ENCODE data around the gene PIGW. TPM values are rescaled to one million over a fixed set of nuclear protein-coding genes. Genes with fewer than 3 reads are reported as not detected.
A peak's percentile ranks its signal among the peaks of the same experiment; 100 is the strongest.

The PIGW gene, protein sequence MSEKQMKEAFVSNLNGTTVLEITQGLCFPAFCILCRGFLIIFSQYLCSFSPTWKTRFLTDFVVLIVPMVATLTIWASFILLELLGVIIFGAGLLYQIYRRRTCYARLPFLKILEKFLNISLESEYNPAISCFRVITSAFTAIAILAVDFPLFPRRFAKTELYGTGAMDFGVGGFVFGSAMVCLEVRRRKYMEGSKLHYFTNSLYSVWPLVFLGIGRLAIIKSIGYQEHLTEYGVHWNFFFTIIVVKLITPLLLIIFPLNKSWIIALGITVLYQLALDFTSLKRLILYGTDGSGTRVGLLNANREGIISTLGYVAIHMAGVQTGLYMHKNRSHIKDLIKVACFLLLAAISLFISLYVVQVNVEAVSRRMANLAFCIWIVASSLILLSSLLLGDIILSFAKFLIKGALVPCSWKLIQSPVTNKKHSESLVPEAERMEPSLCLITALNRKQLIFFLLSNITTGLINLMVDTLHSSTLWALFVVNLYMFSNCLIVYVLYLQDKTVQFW
- 10 to 100 TPM in 1 of 2 experiments, 1 to 10 TPM in 1; 9.6 to 17.4 TPM for total RNA-seq

DNA sequence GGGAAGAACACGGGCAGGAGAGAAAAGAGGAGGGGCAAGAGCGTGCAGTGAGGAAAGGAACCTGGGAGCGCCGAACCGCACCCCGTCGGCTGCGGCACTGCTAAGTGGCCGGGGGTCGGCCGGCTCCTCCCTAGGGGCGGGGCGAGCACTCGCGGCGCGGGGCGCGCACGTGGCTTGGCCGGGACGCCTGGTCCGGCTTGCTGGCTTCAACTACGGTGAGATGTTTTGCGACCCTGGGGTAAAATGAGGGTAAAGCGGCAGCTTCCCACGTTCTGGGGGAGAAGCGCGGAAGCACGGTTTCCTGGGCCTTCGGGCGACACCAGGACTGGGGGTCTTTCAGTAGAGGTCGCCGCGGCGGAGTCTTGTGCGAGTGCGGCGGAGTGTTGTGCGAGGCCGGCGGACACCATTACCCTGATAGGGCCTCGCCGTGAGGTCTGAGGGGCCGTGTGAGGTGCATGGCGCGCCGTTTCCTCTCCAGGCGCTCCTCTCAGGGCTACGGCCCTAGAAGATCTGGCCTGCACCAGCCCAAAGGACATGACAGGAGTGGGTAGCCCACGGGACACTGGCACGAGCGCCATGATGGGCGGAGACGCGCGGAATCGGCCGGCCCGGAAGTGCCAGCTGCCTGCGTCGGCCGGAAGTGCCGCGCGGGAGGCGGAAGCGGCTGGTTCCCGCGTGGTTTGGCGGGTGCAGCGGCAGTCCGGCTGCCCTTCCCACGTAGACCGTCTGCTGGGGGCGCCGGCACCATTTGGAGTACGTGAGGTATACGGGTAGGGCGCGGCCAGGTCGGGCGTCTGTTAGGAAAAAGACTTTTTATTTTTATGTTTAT lies at the start of gene PIGW, which contains the start of gene MYO19:
PIGW (plus strand) TSS at position 148 of the 829 bp plus-strand sequence. CDS start 2,115 bp downstream, outside the sequence.
MYO19 (minus strand) TSS at position 29 of the 829 bp plus-strand sequence. CDS start 2,330 bp downstream, outside the sequence.
- peak; percentile 91 for DNase-seq
- ATAC-seq: peak; percentile 86
- H3K27ac Mint-ChIP-seq: peak within 1 kb of the TSS; percentile 99
- H3K27me3 Mint-ChIP-seq: no peaks in the 10 kb centered on the region
- no peaks in the 10 kb centered on the region for H3K9me3 Mint-ChIP-seq (ENCODE audit: low read depth)
- CTCF ChIA-PET: interaction anchor here (0.6 to 7.2 kb wide), 13 partner anchors 7 to 907 kb away, joined by 3 to 48 read pairs (median 5); partner anchors contain the start of genes GGNBP2 and MRM1
- peaks cover 36% of the 10 kb centered on the region for H3K36me3 Mint-ChIP-seq
- H3K4me1 Mint-ChIP-seq: peaks cover 44% of the 10 kb centered on the region
- peak within 1 kb of the TSS; percentile 93 for H3K4me3 Mint-ChIP-seq

DNA sequence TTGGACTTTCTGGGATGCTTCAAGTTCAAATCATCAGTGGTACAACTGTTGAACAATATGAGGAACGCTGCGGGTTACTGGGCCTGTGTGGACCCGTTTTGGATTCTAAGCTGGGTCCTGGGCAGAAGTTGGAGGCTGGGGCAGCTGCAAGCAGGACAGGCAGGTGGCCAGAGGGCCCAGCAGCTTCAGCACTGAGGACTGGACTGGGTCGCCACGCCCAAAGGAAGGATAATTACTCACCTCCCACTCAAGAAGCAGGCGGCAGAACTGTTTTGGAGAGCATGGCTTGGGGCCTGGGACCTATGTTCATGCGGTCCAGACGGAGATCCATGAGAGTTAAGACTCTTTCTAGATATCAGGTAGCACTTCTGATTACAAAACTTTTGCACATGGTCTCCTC lies 49.8 kb upstream of the PIGW start:
- no peak overlapping the region for H3K27ac Mint-ChIP-seq
- peaks cover 18% of the 10 kb centered on the region for H3K27me3 Mint-ChIP-seq
- H3K4me1 Mint-ChIP-seq: peaks cover 39% of the 10 kb centered on the region
- DNase-seq: no peak
- H3K9me3 Mint-ChIP-seq (ENCODE audit: low read depth): no peaks in the 10 kb centered on the region
- H3K36me3 Mint-ChIP-seq: peaks cover 12% of the 10 kb centered on the region
- H3K4me3 Mint-ChIP-seq: peak overlapping the region; percentile 46
- ATAC-seq: no peak
- CTCF ChIA-PET: interaction anchor here (1.5 to 2.0 kb wide), 2 partner anchors 10 to 49 kb away, joined by 6 to 7 read pairs; partner anchors contain the start of genes MYO19 and PIGW

DNA sequence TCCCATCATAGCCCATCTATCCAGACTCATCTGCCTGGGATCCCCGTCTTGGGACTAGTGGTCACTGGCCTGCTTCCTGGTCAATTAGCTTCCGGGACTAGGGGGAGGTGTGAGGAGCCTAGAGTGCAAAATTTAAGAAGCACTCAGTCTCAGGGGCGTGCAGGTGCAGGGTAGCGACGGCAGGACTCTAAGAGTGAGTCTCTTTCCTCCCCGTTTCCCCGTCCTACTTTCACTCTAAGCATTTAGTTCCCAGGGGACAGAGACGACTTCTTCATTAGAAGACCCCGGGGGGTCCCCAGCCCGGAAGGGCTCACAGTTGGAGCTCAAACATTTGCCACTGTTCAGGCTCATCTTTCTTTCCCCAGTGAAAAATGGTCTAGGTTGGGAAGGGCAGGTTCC lies 49.0 kb upstream of the PIGW start:
- Mint-ChIP-seq H3K27ac (peak overlapping the region; percentile 97), H3K4me1 (peaks cover 42% of the 10 kb centered on the region), H3K9me3 (ENCODE audit: low read depth) (no peaks in the 10 kb centered on the region), H3K27me3 (peaks cover 14% of the 10 kb centered on the region), H3K4me3 (peak overlapping the region; percentile 88), H3K36me3 (peaks cover 15% of the 10 kb centered on the region)
- CTCF ChIA-PET: interaction anchor here (0.9 to 2.0 kb wide), 4 partner anchors 9 to 303 kb away, joined by 4 to 7 read pairs (median 6); partner anchors contain the start of genes MYO19 and PIGW
- ATAC-seq (no peak), DNase-seq (no peak)

DNA sequence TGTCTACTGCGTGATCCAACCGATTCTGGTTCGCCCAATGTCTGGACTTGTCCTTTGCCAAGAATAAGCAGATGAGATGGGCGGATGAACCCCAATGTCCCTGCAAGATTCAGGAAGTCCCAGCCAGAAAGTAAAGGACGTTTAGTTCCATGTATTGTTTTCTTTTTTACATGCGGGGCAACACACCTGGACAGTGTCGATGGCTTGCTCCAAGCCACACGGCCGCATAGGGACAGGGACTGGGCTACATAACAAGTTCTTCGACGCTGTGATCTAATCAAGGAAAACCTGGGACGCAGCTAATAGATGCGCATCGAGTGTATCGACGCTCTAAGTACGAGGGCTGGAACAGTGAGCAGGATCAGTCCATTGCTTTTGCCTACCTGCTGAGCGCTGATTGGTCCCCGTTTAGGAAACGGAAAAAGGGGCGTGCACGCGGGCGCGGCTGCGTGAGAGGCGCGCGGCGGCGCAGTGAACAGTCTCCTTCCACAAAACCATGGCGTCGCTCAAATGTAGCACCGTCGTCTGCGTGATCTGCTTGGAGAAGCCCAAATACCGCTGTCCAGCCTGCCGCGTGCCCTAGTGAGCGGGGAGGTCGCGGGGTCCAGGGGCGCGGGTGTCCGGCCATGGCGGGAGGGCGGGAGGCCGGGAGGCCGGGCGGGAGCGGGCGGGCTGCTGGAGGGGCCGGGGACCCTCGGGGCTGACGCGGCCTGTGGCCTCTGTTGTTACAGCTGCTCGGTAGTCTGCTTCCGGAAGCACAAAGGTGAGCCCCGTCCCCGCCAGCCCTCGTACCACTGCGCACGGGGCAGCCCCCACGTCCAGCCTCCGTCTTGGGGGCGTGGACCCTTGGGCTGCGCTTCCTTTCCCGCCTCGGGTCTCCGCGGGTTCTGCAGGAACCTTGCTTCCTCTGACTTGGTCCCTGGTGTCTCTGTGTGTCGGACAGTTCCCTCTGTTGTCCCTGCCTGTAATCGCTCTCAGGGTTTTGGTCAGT lies 48.3 kb upstream of the PIGW start, which contains the start of gene ZNHIT3:
ZNHIT3 (plus strand) TSS at position 478 of the 991 bp plus-strand sequence; CDS start at position 497, 19 bp downstream.
- CTCF ChIA-PET: interaction anchor here (0.9 to 2.0 kb wide), 3 partner anchors 8 to 303 kb away, joined by 4 to 6 read pairs (median 5); no protein-coding TSS in a partner anchor
- peaks cover 42% of the 10 kb centered on the region for H3K4me1 Mint-ChIP-seq
- peak; percentile 94 for ATAC-seq
- DNase-seq: peak; percentile 96
- peak within 1 kb of the TSS; percentile 97 for H3K27ac Mint-ChIP-seq
- H3K9me3 Mint-ChIP-seq (ENCODE audit: low read depth): no peaks in the 10 kb centered on the region
- peaks cover 16% of the 10 kb centered on the region for H3K36me3 Mint-ChIP-seq
- H3K27me3 Mint-ChIP-seq: peaks cover 10% of the 10 kb centered on the region
- H3K4me3 Mint-ChIP-seq: peak within 1 kb of the TSS; percentile 88

DNA sequence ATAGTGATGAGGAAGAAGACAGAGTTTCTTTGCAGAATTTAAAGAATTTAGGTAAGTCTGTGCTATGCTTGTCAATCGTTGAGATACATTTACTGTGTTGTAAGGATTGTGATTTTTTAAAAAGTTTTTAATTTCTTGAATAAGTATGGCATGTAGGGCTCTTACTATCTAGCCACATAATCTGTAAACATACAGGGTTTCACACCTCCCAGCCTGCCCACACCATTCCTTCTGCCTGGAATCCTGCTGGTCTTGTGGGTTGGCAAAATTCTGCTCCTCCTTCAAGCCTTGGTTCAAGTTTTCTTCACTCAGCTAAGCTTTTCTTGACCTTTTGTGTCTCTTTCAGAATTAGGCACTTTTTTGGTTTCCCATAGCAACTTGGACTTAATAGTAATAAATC lies 40.8 kb upstream of the PIGW start:
- peaks cover 10% of the 10 kb centered on the region for H3K4me1 Mint-ChIP-seq
- no peak overlapping the region for H3K27ac Mint-ChIP-seq
- CTCF ChIA-PET: interaction anchor here (0.7 to 1.9 kb wide), 2 partner anchors 9 to 11 kb away, joined by 3 to 6 read pairs; no protein-coding TSS in a partner anchor

DNA sequence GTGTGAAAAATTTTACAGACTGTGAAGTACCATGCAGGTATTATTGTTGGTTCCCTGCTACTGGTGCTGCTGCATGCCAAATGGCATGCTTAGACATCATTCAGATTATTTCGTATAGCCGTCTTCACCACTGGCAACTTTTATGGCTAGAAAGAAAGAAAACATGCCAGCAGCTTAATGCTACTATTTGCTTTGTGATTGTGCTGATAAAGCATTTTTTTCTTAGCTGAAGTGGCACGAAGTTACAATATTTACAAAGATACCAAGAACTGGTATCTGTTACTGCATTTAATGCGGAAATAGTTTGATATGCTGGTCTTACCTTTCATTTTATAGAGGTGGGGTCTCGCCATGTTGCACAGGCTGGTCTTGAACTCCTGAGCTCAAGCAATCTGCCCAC lies 40.1 kb upstream of the PIGW start:
- peaks cover 6% of the 10 kb centered on the region for H3K4me1 Mint-ChIP-seq
- no peaks in the 10 kb centered on the region for H3K27me3 Mint-ChIP-seq
- H3K9me3 Mint-ChIP-seq (ENCODE audit: low read depth): no peaks in the 10 kb centered on the region
- H3K4me3 Mint-ChIP-seq: no peak overlapping the region
- no peak for DNase-seq
- peaks cover 49% of the 10 kb centered on the region for H3K36me3 Mint-ChIP-seq
- ATAC-seq: no peak
- no peak overlapping the region for H3K27ac Mint-ChIP-seq
- CTCF ChIA-PET: interaction anchor here (1.9 kb wide), 1 partner anchor 9 kb away, joined by 6 read pairs; no protein-coding TSS in a partner anchor

More for the DNA sequence above, 40.8 kb upstream of the PIGW start:
- Mint-ChIP-seq H3K27me3 (no peaks in the 10 kb centered on the region), H3K36me3 (peaks cover 53% of the 10 kb centered on the region), H3K4me3 (no peak overlapping the region), H3K9me3 (ENCODE audit: low read depth) (no peaks in the 10 kb centered on the region)
- DNase-seq (no peak), ATAC-seq (no peak)

DNA sequence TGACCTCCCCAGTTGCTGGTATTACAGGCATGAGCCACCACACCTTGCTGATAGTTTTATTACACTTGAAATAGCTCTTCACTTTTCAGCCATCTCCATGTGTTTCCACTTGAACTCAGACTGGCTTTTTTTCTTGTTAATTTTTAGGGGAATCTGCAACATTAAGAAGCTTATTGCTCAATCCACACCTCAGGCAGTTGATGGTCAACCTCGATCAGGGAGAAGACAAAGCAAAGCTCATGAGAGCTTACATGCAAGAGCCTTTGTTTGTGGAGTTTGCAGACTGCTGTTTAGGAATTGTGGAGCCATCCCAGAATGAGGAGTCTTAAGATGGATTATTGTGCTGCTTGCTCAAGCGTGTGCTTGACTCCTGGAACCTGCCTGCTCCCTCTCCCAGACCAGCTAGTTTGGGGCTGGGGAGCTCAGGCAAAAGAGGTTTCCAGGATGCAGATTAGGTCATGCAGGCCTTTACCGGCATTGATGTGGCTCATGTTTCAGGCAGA lies 39.7 kb upstream of the PIGW start:
- Mint-ChIP-seq H3K4me1 (peaks cover 2% of the 10 kb centered on the region), H3K27me3 (no peaks in the 10 kb centered on the region), H3K4me3 (no peak overlapping the region), H3K27ac (no peak overlapping the region), H3K36me3 (peaks cover 45% of the 10 kb centered on the region), H3K9me3 (ENCODE audit: low read depth) (no peaks in the 10 kb centered on the region)
- CTCF ChIA-PET: interaction anchor here (1.9 kb wide), 1 partner anchor 10 kb away, joined by 6 read pairs; no protein-coding TSS in a partner anchor
- DNase-seq: no peak
- ATAC-seq: no peak

DNA sequence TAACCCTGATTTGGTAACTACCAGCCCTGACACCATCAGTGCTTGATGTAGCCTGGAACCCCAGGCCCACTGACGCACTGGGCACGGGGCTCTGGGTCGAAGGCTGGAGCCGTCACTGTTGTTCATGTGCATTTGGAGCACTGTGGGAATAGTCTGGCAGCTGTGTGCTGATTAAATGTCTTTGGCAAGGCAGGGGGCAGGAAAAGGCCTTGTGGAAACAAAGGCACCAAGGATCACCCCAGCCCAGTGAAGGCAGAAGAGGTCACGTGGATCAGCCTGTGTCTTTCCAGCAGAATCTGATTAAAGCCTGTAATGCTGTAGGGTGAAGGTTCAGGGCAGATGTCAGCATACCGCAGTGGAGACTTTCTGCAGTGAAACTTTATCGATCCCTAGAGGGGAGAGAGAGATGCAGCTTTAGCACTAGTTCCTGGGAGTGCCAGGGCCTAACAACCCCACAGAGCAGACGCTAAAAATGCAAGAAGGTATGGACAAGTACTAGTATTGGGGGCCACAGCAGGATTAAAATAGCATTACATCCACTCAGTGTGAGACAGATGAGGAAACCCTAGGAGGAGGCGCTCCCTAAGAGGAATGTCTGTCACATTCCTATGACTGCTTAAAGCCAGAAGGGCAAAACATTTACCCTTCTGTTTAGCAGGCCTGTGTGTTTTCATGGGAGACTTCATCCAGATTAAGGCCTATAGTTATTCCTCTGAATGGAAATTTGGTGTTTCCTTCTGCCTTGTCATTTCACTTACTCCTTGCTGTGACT lies 38.6 kb upstream of the PIGW start:
- no peak overlapping the region for H3K27ac Mint-ChIP-seq
- H3K36me3 Mint-ChIP-seq: peaks cover 43% of the 10 kb centered on the region
- no peaks in the 10 kb centered on the region for H3K27me3 Mint-ChIP-seq
- no peaks in the 10 kb centered on the region for H3K9me3 Mint-ChIP-seq (ENCODE audit: low read depth)
- CTCF ChIA-PET: no interaction called here
- no peak overlapping the region for H3K4me3 Mint-ChIP-seq
- ATAC-seq (no peak), DNase-seq (no peak)
- no peaks in the 10 kb centered on the region for H3K4me1 Mint-ChIP-seq

DNA sequence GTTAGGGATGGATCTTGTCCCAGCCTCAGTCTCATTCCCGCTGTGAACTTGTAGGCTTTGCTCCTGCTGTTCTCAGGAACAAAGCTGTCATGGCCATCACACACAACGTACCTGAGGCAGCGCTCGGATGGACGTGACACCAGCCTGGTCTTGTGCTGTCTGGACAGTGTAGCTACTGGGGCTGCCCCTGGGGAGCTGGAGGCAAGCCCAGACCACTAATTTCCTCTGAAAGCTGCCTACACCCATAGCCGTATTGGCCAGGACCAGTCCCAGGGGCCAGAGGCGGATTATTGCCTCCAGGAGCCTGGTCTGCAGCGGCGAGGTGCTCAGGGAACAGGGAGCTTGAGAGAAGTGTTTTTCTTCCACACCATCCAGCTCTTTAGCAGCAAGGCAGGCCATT lies 36.6 kb upstream of the PIGW start:
- H3K4me3 Mint-ChIP-seq: no peak overlapping the region
- no peaks in the 10 kb centered on the region for H3K4me1 Mint-ChIP-seq
- no peak overlapping the region for H3K27ac Mint-ChIP-seq
- H3K27me3 Mint-ChIP-seq: no peaks in the 10 kb centered on the region
- CTCF ChIA-PET: interaction anchor here (1.6 kb wide), 1 partner anchor 15 kb away, joined by 6 read pairs; no protein-coding TSS in a partner anchor
- DNase-seq (no peak), ATAC-seq (no peak)
- H3K9me3 Mint-ChIP-seq (ENCODE audit: low read depth): no peaks in the 10 kb centered on the region
- peaks cover 37% of the 10 kb centered on the region for H3K36me3 Mint-ChIP-seq

DNA sequence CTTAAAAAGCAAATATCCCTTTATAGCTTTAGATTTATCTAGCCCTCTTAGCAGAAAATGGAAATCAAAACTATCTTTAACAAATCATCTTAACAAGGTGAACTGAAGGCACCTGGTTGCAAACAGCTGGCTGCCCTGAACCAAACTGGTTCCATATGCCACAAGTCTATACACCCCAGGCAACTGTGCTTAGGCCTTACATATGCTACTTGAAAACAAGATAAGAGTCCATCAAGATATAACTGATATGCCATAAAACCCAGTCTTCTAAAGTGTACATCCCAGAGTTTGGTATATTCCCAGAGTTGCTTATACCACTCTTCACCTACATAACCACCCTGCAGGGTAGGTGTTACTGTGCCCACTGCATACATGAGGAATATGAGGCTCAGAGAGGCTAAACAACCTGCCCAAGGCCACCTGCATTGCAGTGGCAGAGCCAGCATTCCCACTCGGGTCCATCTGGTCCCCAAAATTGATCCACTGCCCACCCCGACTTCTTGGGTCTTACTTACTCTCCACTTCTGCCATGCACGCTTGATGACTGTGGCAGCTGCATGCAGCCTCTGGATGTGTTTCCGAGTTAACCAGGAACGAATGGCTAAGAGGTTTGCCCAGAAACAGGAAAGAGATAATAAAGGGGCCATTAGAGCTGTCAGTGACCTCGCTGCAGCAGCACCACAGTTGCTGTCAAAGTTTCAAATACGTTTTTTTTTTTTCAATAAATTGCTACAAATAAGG lies 36.1 kb upstream of the PIGW start:
- H3K4me3 Mint-ChIP-seq: no peak overlapping the region
- H3K9me3 Mint-ChIP-seq (ENCODE audit: low read depth): no peaks in the 10 kb centered on the region
- H3K27me3 Mint-ChIP-seq: no peaks in the 10 kb centered on the region
- CTCF ChIA-PET: interaction anchor here (1.6 kb wide), 1 partner anchor 16 kb away, joined by 6 read pairs; no protein-coding TSS in a partner anchor
- ATAC-seq: no peak
- H3K4me1 Mint-ChIP-seq: peaks cover 4% of the 10 kb centered on the region
- no peak overlapping the region for H3K27ac Mint-ChIP-seq
- H3K36me3 Mint-ChIP-seq: peaks cover 39% of the 10 kb centered on the region
- no peak for DNase-seq
